ENCODE measurements around the gene GNA12. TPM values are rescaled to one million over a fixed set of nuclear protein-coding genes. Genes with fewer than 3 reads are reported as not detected.

The GNA12 gene
- polyA plus RNA-seq, 1 donor = 26.7 TPM

- DNase-seq = no peak
Measured at GRCh38 chr7:2720024-2720423, 124.1 kb downstream of the GNA12 start.

GRCh38 chr7:2719007-2719406 is 125.1 kb downstream of the GNA12 start:
- no peaks in the 10 kb centered on the region for H3K27me3 ChIP-seq (ENCODE audit: control insufficient read depth, insufficient read depth, low read length)
- peaks cover 2% of the 10 kb centered on the region for H3K9me3 ChIP-seq (ENCODE audit: control insufficient read depth, low read depth, low read length)
- H3K4me3 ChIP-seq (ENCODE audit: low read length) = no peak overlapping the region
- DNase-seq = no peak
- peaks cover 34% of the 10 kb centered on the region for H3K36me3 ChIP-seq (ENCODE audit: control insufficient read depth, insufficient read depth, low read length)
- H3K27ac ChIP-seq (ENCODE audit: low read length) = no peak overlapping the region
- no CpG with 5 or more reads among the region's 16 CpGs for WGBS (ENCODE audit: insufficient coverage, low lambda C conversion rate)
- peaks cover 31% of the 10 kb centered on the region for H3K4me1 ChIP-seq (ENCODE audit: control insufficient read depth, insufficient read depth, low read length)

More at GRCh38 chr7:2720024-2720423, 124.1 kb downstream of the GNA12 start:
- Histone ChIP-seq H3K4me3 (ENCODE audit: low read length) (no peak overlapping the region), H3K27me3 (ENCODE audit: control insufficient read depth, insufficient read depth, low read length) (no peaks in the 10 kb centered on the region), H3K27ac (ENCODE audit: low read length) (no peak overlapping the region), H3K36me3 (ENCODE audit: control insufficient read depth, insufficient read depth, low read length) (peaks cover 38% of the 10 kb centered on the region), H3K4me1 (ENCODE audit: control insufficient read depth, insufficient read depth, low read length) (peaks cover 31% of the 10 kb centered on the region), H3K9me3 (ENCODE audit: control insufficient read depth, low read depth, low read length) (peaks cover 2% of the 10 kb centered on the region)
- WGBS (ENCODE audit: insufficient coverage, low lambda C conversion rate) = 100% methylated on average over 1 of the region's 16 CpGs

GRCh38 chr7:2718296-2718965 is 125.7 kb downstream of the GNA12 start:
- DNase-seq = no peak
- peaks cover 2% of the 10 kb centered on the region for H3K9me3 ChIP-seq (ENCODE audit: control insufficient read depth, low read depth, low read length)
- peak overlapping the region; percentile 89 for H3K27ac ChIP-seq (ENCODE audit: low read length)
- peaks cover 30% of the 10 kb centered on the region for H3K36me3 ChIP-seq (ENCODE audit: control insufficient read depth, insufficient read depth, low read length)
- no peak overlapping the region for H3K4me3 ChIP-seq (ENCODE audit: low read length)
- H3K27me3 ChIP-seq (ENCODE audit: control insufficient read depth, insufficient read depth, low read length) = no peaks in the 10 kb centered on the region
- H3K4me1 ChIP-seq (ENCODE audit: control insufficient read depth, insufficient read depth, low read length) = peaks cover 31% of the 10 kb centered on the region
- WGBS (ENCODE audit: insufficient coverage, low lambda C conversion rate) = no CpG with 5 or more reads among the region's 34 CpGs

GRCh38 chr7:2717293-2718261 is 126.5 kb downstream of the GNA12 start:
- Histone ChIP-seq H3K9me3 (ENCODE audit: control insufficient read depth, low read depth, low read length) (peaks cover 2% of the 10 kb centered on the region), H3K36me3 (ENCODE audit: control insufficient read depth, insufficient read depth, low read length) (peaks cover 22% of the 10 kb centered on the region), H3K27ac (ENCODE audit: low read length) (peak overlapping the region; percentile 89), H3K4me1 (ENCODE audit: control insufficient read depth, insufficient read depth, low read length) (peaks cover 31% of the 10 kb centered on the region), H3K27me3 (ENCODE audit: control insufficient read depth, insufficient read depth, low read length) (no peaks in the 10 kb centered on the region), H3K4me3 (ENCODE audit: low read length) (no peak overlapping the region)
- peak; percentile 82 to 94 for DNase-seq
- no CpG with 5 or more reads among the region's 47 CpGs for WGBS (ENCODE audit: insufficient coverage, low lambda C conversion rate)

- DNase-seq = peak in 1 of 2 donors; percentile 42
- no peak overlapping the region for H3K4me3 ChIP-seq (ENCODE audit: low read length)
- peak overlapping the region; percentile 89 for H3K27ac ChIP-seq (ENCODE audit: low read length)
- H3K9me3 ChIP-seq (ENCODE audit: control insufficient read depth, low read depth, low read length) = peaks cover 2% of the 10 kb centered on the region
- peaks cover 31% of the 10 kb centered on the region for H3K4me1 ChIP-seq (ENCODE audit: control insufficient read depth, insufficient read depth, low read length)
- peaks cover 20% of the 10 kb centered on the region for H3K36me3 ChIP-seq (ENCODE audit: control insufficient read depth, insufficient read depth, low read length)
- no peaks in the 10 kb centered on the region for H3K27me3 ChIP-seq (ENCODE audit: control insufficient read depth, insufficient read depth, low read length)
- no CpG with 5 or more reads among the region's 20 CpGs for WGBS (ENCODE audit: insufficient coverage, low lambda C conversion rate)
Measured at GRCh38 chr7:2716906-2717292, 127.2 kb downstream of the GNA12 start.

GRCh38 chr7:2716488-2716887 is 127.6 kb downstream of the GNA12 start:
- Histone ChIP-seq H3K36me3 (ENCODE audit: control insufficient read depth, insufficient read depth, low read length) (peaks cover 18% of the 10 kb centered on the region), H3K4me1 (ENCODE audit: control insufficient read depth, insufficient read depth, low read length) (peaks cover 31% of the 10 kb centered on the region), H3K9me3 (ENCODE audit: control insufficient read depth, low read depth, low read length) (peaks cover 2% of the 10 kb centered on the region), H3K27me3 (ENCODE audit: control insufficient read depth, insufficient read depth, low read length) (no peaks in the 10 kb centered on the region), H3K4me3 (ENCODE audit: low read length) (no peak overlapping the region), H3K27ac (ENCODE audit: low read length) (peak overlapping the region; percentile 89)
- no peak for DNase-seq
- WGBS (ENCODE audit: insufficient coverage, low lambda C conversion rate) = no CpG with 5 or more reads among the region's 11 CpGs

- Histone ChIP-seq H3K27ac (ENCODE audit: low read length) (no peak overlapping the region), H3K36me3 (ENCODE audit: control insufficient read depth, insufficient read depth, low read length) (peaks cover 14% of the 10 kb centered on the region), H3K27me3 (ENCODE audit: control insufficient read depth, insufficient read depth, low read length) (no peaks in the 10 kb centered on the region), H3K9me3 (ENCODE audit: control insufficient read depth, low read depth, low read length) (no peaks in the 10 kb centered on the region), H3K4me1 (ENCODE audit: control insufficient read depth, insufficient read depth, low read length) (peaks cover 31% of the 10 kb centered on the region), H3K4me3 (ENCODE audit: low read length) (no peak overlapping the region)
- peak in 1 of 2 donors; percentile 44 for DNase-seq
- 63% methylated on average over 2 of the region's 22 CpGs for WGBS (ENCODE audit: insufficient coverage, low lambda C conversion rate)
Measured at GRCh38 chr7:2715341-2716231, 128.5 kb downstream of the GNA12 start.

- WGBS (ENCODE audit: insufficient coverage, low lambda C conversion rate) = no CpG with 5 or more reads among the region's 9 CpGs
- no peak overlapping the region for H3K4me3 ChIP-seq (ENCODE audit: low read length)
- H3K27ac ChIP-seq (ENCODE audit: low read length) = no peak overlapping the region
- DNase-seq = no peak
- H3K9me3 ChIP-seq (ENCODE audit: control insufficient read depth, low read depth, low read length) = peaks cover under 1% of the 10 kb centered on the region
- peaks cover 11% of the 10 kb centered on the region for H3K36me3 ChIP-seq (ENCODE audit: control insufficient read depth, insufficient read depth, low read length)
- H3K27me3 ChIP-seq (ENCODE audit: control insufficient read depth, insufficient read depth, low read length) = no peaks in the 10 kb centered on the region
- H3K4me1 ChIP-seq (ENCODE audit: control insufficient read depth, insufficient read depth, low read length) = peaks cover 31% of the 10 kb centered on the region
Measured at GRCh38 chr7:2714636-2715035, 129.5 kb downstream of the GNA12 start.

GRCh38 chr7:2713978-2714377 is 130.1 kb downstream of the GNA12 start:
- peaks cover 11% of the 10 kb centered on the region for H3K36me3 ChIP-seq (ENCODE audit: control insufficient read depth, insufficient read depth, low read length)
- peaks cover 3% of the 10 kb centered on the region for H3K9me3 ChIP-seq (ENCODE audit: control insufficient read depth, low read depth, low read length)
- no peak overlapping the region for H3K27ac ChIP-seq (ENCODE audit: low read length)
- peaks cover 31% of the 10 kb centered on the region for H3K4me1 ChIP-seq (ENCODE audit: control insufficient read depth, insufficient read depth, low read length)
- no peak overlapping the region for H3K4me3 ChIP-seq (ENCODE audit: low read length)
- no peaks in the 10 kb centered on the region for H3K27me3 ChIP-seq (ENCODE audit: control insufficient read depth, insufficient read depth, low read length)
- no CpG with 5 or more reads among the region's 12 CpGs for WGBS (ENCODE audit: insufficient coverage, low lambda C conversion rate)
- no peak for DNase-seq

GRCh38 chr7:2713370-2713769 is 130.7 kb downstream of the GNA12 start:
- peaks cover 3% of the 10 kb centered on the region for H3K9me3 ChIP-seq (ENCODE audit: control insufficient read depth, low read depth, low read length)
- no peaks in the 10 kb centered on the region for H3K27me3 ChIP-seq (ENCODE audit: control insufficient read depth, insufficient read depth, low read length)
- DNase-seq = peak in 1 of 2 donors; percentile 26
- no peak overlapping the region for H3K27ac ChIP-seq (ENCODE audit: low read length)
- H3K4me1 ChIP-seq (ENCODE audit: control insufficient read depth, insufficient read depth, low read length) = peaks cover 31% of the 10 kb centered on the region
- no CpG with 5 or more reads among the region's 13 CpGs for WGBS (ENCODE audit: insufficient coverage, low lambda C conversion rate)
- H3K36me3 ChIP-seq (ENCODE audit: control insufficient read depth, insufficient read depth, low read length) = peaks cover 8% of the 10 kb centered on the region
- H3K4me3 ChIP-seq (ENCODE audit: low read length) = no peak overlapping the region

Data from large intestine (tissue), 3 donors.